GM18870 (cell line): ENCODE results near the gene CCDC185.

Source experiments
- ATAC-seq: cut with Tn5 transposase; IDR thresholded peaks from one replicate; pipeline ENCODE4 v1.9.1; 2021; ENCODE audit warnings: moderate library complexity; ENCODE audit not compliant: unreplicated experiment

The CCDC185 gene

DNA sequence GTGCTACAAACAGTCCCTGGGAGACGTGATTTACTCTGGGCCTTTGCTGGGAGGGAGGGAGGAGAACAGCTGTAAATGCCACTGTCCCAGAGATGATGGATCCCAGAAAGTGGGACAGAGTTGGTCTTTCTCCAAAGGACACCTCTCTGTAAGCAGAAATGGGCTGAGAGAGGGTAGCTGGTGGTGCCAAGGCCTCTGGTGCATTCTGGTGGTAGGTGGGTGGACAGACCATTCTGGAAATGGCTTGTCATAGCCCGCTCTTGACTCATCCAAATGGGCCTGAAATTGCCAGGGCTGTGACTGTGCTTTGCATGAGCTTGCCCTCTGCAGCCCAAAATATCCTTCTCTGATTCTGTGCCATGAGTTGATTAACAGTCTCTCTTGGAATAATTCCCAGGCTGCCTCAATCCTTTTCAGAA lies 36.1 kb downstream of the CCDC185 start:
- ATAC-seq = no peak

DNA sequence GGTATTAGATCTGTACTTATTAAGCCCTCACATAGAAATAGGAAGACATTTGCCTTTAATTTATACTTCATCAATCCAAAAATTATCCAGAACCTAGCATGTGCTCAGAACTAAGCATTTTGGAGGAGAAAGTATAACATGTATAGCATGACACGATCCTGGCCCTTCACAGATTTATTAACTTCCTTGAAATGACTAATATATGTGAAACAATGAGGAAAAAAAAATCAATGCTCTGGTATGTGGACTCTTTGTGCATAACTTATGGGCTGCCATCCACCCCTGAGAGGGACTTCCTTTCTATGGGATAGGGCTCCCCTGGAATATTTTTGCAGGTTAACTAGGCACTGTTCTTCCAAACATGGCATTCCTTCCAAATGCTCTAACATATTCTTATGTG lies 36.6 kb downstream of the CCDC185 start:
- ATAC-seq = no peak

GRCh38 chr1:223430236-223430635 lies 37.0 kb downstream of the CCDC185 start:
- no peak for ATAC-seq

DNA sequence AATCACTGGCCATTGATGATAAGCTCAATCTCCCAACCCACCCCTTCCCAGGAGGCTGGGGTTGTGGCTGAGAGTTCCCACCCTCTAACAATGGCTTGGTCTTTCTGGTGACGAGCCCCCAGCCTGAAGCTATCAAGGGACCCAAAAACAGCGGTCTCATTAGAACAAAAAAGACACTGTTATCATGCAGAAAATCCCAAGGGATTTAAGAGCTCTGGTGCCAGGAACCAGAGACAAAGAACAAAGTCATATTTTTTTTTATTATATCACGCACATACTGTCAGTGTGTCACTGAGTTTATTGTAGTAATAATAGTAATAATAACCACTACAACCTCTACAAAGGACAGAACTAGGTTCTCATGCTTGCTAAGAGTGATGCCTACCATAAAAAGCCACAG lies 43.9 kb downstream of the CCDC185 start:
- no peak for ATAC-seq

- ATAC-seq = no peak
Observed at GRCh38 chr1:223443397-223443796, 50.2 kb downstream of the CCDC185 start.

DNA sequence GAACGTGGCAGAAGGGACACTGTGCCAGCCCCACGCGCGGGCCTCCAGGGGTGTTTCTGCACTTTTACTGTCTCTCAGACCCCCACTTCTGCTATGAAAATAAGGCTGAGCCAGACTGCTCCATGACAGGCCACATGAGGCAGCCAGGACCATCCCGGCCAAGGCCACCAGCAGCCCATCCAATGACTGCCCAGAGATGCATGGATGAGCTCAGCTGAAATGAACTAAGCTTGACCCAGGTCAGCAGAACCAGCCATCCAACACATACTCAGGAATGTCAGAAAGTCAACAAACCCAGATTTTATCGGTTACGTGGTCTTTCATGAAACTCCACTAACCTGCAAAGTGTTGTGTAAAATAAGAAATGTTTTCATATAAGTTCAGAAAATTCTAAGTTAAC lies 51.2 kb downstream of the CCDC185 start:
- no peak for ATAC-seq
